Naive B cell (primary cell): Measurements from ENCODE around the gene SEC22C. TPM values are rescaled to one million over a fixed set of nuclear protein-coding genes. Genes with fewer than 3 reads are reported as not detected.

Source experiments
- ATAC-seq, 2 donors: fragments of 150-1000 bp; cut with Tn5 transposase; 2 replicates each; pipeline ENCODE4 v1.10.0; 2021; ENCODE audit warnings: low read depth in 2 of 2, mild to moderate bottlenecking in 2 of 2, moderate library complexity in 2 of 2
- DNase-seq: peaks from one replicate; pipeline ENCODE4 v3.0.0; 2022
- H3K27ac Mint-ChIP-seq, 6 donors: one replicate each; pipeline ENCODE4 v1.8.0; 2020 to 2022; ENCODE audit warnings: mild to moderate bottlenecking in 6 of 6, mixed read lengths in 6 of 6, moderate library complexity in 5 of 6, inconsistent platforms in 2 of 6
- H3K27me3 Mint-ChIP-seq, 3 donors: one replicate each; pipeline ENCODE4 v1.8.0; 2021 to 2022; ENCODE audit warnings: mixed read lengths in 3 of 3, mild to moderate bottlenecking in 1 of 3
- H3K36me3 Mint-ChIP-seq, 2 donors: one replicate each; pipeline ENCODE4 v1.8.0; 2020 to 2022; ENCODE audit warnings: mixed read lengths in 2 of 2, inconsistent platforms in 1 of 2, mild to moderate bottlenecking in 1 of 2
- H3K4me1 Mint-ChIP-seq, 3 donors: one replicate each; pipeline ENCODE4 v1.8.0; 2020 to 2022; ENCODE audit warnings: mixed read lengths in 3 of 3, inconsistent platforms in 1 of 3, mild to moderate bottlenecking in 1 of 3, moderate library complexity in 1 of 3
- H3K4me3 Mint-ChIP-seq, 8 donors: one replicate each; pipeline ENCODE4 v1.8.0; 2020 to 2022; ENCODE audit warnings: mild to moderate bottlenecking in 8 of 8, mixed read lengths in 8 of 8, moderate library complexity in 8 of 8, inconsistent platforms in 2 of 8
- H3K9me3 Mint-ChIP-seq, 7 donors: one replicate each; pipeline ENCODE4 v1.8.0; 2020 to 2022; ENCODE audit warnings: mixed read lengths in 7 of 7, mild to moderate bottlenecking in 5 of 7, inconsistent platforms in 2 of 7, moderate library complexity in 1 of 7
- polyA plus RNA-seq, 6 donors: library from polyadenylated mRNA; unstranded; fragments of 300-500 nt; fragmentation: Illumina TruSeq; gene quantifications; one replicate each; pipeline ENCODE4 v1.2.3, GENCODE V29; 2021; ENCODE audit warnings: low read depth in 6 of 6

SEC22C gene
- polyA plus RNA-seq, 6 donors from 2014 or later: 25.1 to 39.0 (median 31.3) TPM

- peak; percentile 44 for DNase-seq
- peaks cover 24 to 48% (median 45%) of the 10 kb centered on the region in 3 donors for H3K27me3 Mint-ChIP-seq
- H3K27ac Mint-ChIP-seq: peak overlapping the region in 2 of 6 donors; percentile 36 to 82
- peaks cover 14 to 25% (median 23%) of the 10 kb centered on the region in 3 donors for H3K4me1 Mint-ChIP-seq
- H3K9me3 Mint-ChIP-seq: peaks cover 0 to 1% (median 0%) of the 10 kb centered on the region in 7 donors
- H3K4me3 Mint-ChIP-seq: peak overlapping the region; percentile 83 to 97 (median 94)
- H3K36me3 Mint-ChIP-seq: no peaks in the 10 kb centered on the region
- ATAC-seq: peak; percentile 38 to 46
Observed at GRCh38 chr3:42501681-42502428, 79.9 kb downstream of the SEC22C start.

- peaks cover 24 to 53% (median 45%) of the 10 kb centered on the region in 3 donors for H3K27me3 Mint-ChIP-seq
- ATAC-seq: no peak
- DNase-seq: peak; percentile 21
- peaks cover 14 to 25% (median 23%) of the 10 kb centered on the region in 3 donors for H3K4me1 Mint-ChIP-seq
- no peaks in the 10 kb centered on the region for H3K36me3 Mint-ChIP-seq
- peak overlapping the region; percentile 83 to 97 (median 94) for H3K4me3 Mint-ChIP-seq
- peak overlapping the region in 2 of 6 donors; percentile 5 to 79 for H3K27ac Mint-ChIP-seq
- peaks cover 0 to 1% (median 0%) of the 10 kb centered on the region in 7 donors for H3K9me3 Mint-ChIP-seq
Observed at GRCh38 chr3:42501321-42501680, 80.5 kb downstream of the SEC22C start.

GRCh38 chr3:42500909-42501308 is 80.9 kb downstream of the SEC22C start:
- Mint-ChIP-seq H3K27me3 (peaks cover 24 to 53% (median 45%) of the 10 kb centered on the region in 3 donors), H3K27ac (peak overlapping the region in 1 of 6 donors; percentile 5), H3K36me3 (no peaks in the 10 kb centered on the region), H3K9me3 (peaks cover 0 to 1% (median 0%) of the 10 kb centered on the region in 7 donors), H3K4me3 (peak overlapping the region in 7 of 8 donors; percentile 42 to 95 (median 83)), H3K4me1 (peaks cover 14 to 25% (median 23%) of the 10 kb centered on the region in 3 donors)
- ATAC-seq (no peak), DNase-seq (no peak)

GRCh38 chr3:42500091-42500490 is 81.7 kb downstream of the SEC22C start:
- Mint-ChIP-seq H3K4me3 (peak overlapping the region in 4 of 8 donors; percentile 8 to 95 (median 78)), H3K9me3 (peaks cover 0 to 1% (median 0%) of the 10 kb centered on the region in 7 donors), H3K27me3 (peaks cover 24 to 53% (median 45%) of the 10 kb centered on the region in 3 donors), H3K4me1 (peaks cover 14 to 25% (median 23%) of the 10 kb centered on the region in 3 donors), H3K36me3 (no peaks in the 10 kb centered on the region), H3K27ac (no peak overlapping the region)
- no peak for DNase-seq
- no peak for ATAC-seq

GRCh38 chr3:42499478-42499871 is 82.3 kb downstream of the SEC22C start:
- no peak for DNase-seq
- H3K4me1 Mint-ChIP-seq: peaks cover 14 to 25% (median 23%) of the 10 kb centered on the region in 3 donors
- H3K36me3 Mint-ChIP-seq: no peaks in the 10 kb centered on the region
- H3K4me3 Mint-ChIP-seq: peak overlapping the region in 2 of 8 donors; percentile 60 to 83
- peaks cover 0 to 1% (median 0%) of the 10 kb centered on the region in 7 donors for H3K9me3 Mint-ChIP-seq
- ATAC-seq: no peak
- H3K27ac Mint-ChIP-seq: peak overlapping the region in 1 of 6 donors; percentile 29
- peaks cover 24 to 53% (median 45%) of the 10 kb centered on the region in 3 donors for H3K27me3 Mint-ChIP-seq

- Mint-ChIP-seq H3K9me3 (peaks cover 0 to 1% (median 0%) of the 10 kb centered on the region in 7 donors), H3K4me1 (peaks cover 14 to 25% (median 23%) of the 10 kb centered on the region in 3 donors), H3K4me3 (peak overlapping the region in 1 of 8 donors; percentile 83), H3K36me3 (no peaks in the 10 kb centered on the region), H3K27me3 (peaks cover 24 to 53% (median 45%) of the 10 kb centered on the region in 3 donors), H3K27ac (peak overlapping the region in 1 of 6 donors; percentile 29)
- ATAC-seq: no peak
- no peak for DNase-seq
Observed at GRCh38 chr3:42498791-42499477, 82.8 kb downstream of the SEC22C start.

- peaks cover 0 to 1% (median 0%) of the 10 kb centered on the region in 7 donors for H3K9me3 Mint-ChIP-seq
- peaks cover 20 to 53% (median 45%) of the 10 kb centered on the region in 3 donors for H3K27me3 Mint-ChIP-seq
- peaks cover 14 to 25% (median 23%) of the 10 kb centered on the region in 3 donors for H3K4me1 Mint-ChIP-seq
- no peaks in the 10 kb centered on the region for H3K36me3 Mint-ChIP-seq
- H3K4me3 Mint-ChIP-seq: peak overlapping the region in 1 of 8 donors; percentile 48
- no peak overlapping the region for H3K27ac Mint-ChIP-seq
- ATAC-seq (no peak), DNase-seq (no peak)
Observed at GRCh38 chr3:42498034-42498433, 83.7 kb downstream of the SEC22C start.

Other genes starting within 250 kb of the SEC22C start
- not detected for gene LYZL4, start 171.4 kb downstream of the SEC22C start, polyA plus RNA-seq
- gene VIPR1, start 79.3 kb downstream of the SEC22C start, polyA plus RNA-seq: 1 to 10 TPM in 2 of 6 donors, under 1 TPM in 3, not detected in 1; 0.57 to 3.0 (median 0.69) TPM
- gene SS18L2, start 8.9 kb upstream of the SEC22C start, polyA plus RNA-seq: 100 to 1,000 TPM; 111 to 142 (median 131) TPM
- 10 to 100 TPM in 1 of 6 donors, 1 to 10 TPM in 5; 6.2 to 21.9 (median 8.4) TPM for gene NKTR, start 18.7 kb upstream of the SEC22C start, polyA plus RNA-seq
- not detected for gene ZBTB47, start 71.7 kb upstream of the SEC22C start, polyA plus RNA-seq
- not detected for gene KLHL40, start 103.6 kb upstream of the SEC22C start, polyA plus RNA-seq
- not detected for gene HHATL, start 120.8 kb upstream of the SEC22C start, polyA plus RNA-seq
- 1 to 10 TPM in 1 of 6 donors, under 1 TPM in 4, not detected in 1; 0.39 to 1.2 (median 0.56) TPM for gene CCDC13, start 191.3 kb upstream of the SEC22C start, polyA plus RNA-seq
- 10 to 100 TPM; 47.7 to 83.7 (median 65.3) TPM for gene HIGD1A, start 222.5 kb upstream of the SEC22C start, polyA plus RNA-seq
- under 1 TPM in 4 of 6 donors, not detected in 2; 0.10 to 0.28 (median 0.20) TPM for gene ACKR2, start 227.5 kb upstream of the SEC22C start, polyA plus RNA-seq